Naive thymus-derived CD8-positive, alpha-beta T cell (primary cell): ENCODE measurements around the gene SIGLEC1. TPM values are rescaled to one million over a fixed set of nuclear protein-coding genes. Genes with fewer than 3 reads are reported as not detected.

Experiments
- ATAC-seq, 2 donors: fragments of 150-1000 bp; cut with Tn5 transposase in 1 of 2; sonication (Bioruptor Pico), chemical (Tn5 transposase) in 1 of 2; 1 replicate in 1 of 2; 2 replicates in 1 of 2; pipeline ENCODE4 v1.10.0; 2021; ENCODE audit warnings: mild to moderate bottlenecking in 2 of 2, moderate library complexity in 2 of 2
- POLR2A ChIA-PET: fragments of 350-600 bp; sonication (Branson Sonifier 250); formaldehyde crosslinking; loops from one replicate; lab custom pipeline; 2021; ENCODE audit warnings: antibody characterized with exemption; lab: Charles Lee
- DNase-seq, 10 donors: peaks; one replicate each; pipeline versions ENCODE4 v3.0.0 to v3.0.0-alpha.2; 2020 to 2022
- H3K27ac Mint-ChIP-seq, 10 donors: one replicate each; pipeline ENCODE4 v1.8.0; 2020 to 2022; ENCODE audit warnings: mild to moderate bottlenecking in 10 of 10, mixed read lengths in 10 of 10, moderate library complexity in 4 of 10, inconsistent platforms in 1 of 10
- H3K27me3 Mint-ChIP-seq, 5 donors: one replicate each; pipeline ENCODE4 v1.8.0; 2021 to 2022; ENCODE audit warnings: mixed read lengths in 5 of 5
- H3K36me3 Mint-ChIP-seq, 3 donors: one replicate each; pipeline ENCODE4 v1.8.0; 2020 to 2022; ENCODE audit warnings: mixed read lengths in 3 of 3, mild to moderate bottlenecking in 2 of 3, inconsistent platforms in 1 of 3
- H3K4me1 Mint-ChIP-seq, 4 donors: one replicate each; pipeline ENCODE4 v1.8.0; 2021 to 2022; ENCODE audit warnings: mixed read lengths in 4 of 4
- H3K4me3 Mint-ChIP-seq, 10 donors: one replicate each; pipeline ENCODE4 v1.8.0; 2020 to 2022; ENCODE audit warnings: mild to moderate bottlenecking in 10 of 10, mixed read lengths in 10 of 10, moderate library complexity in 6 of 10, inconsistent platforms in 1 of 10
- H3K9me3 Mint-ChIP-seq, 9 donors: one replicate each; pipeline ENCODE4 v1.8.0; 2020 to 2022; ENCODE audit warnings: mixed read lengths in 9 of 9, mild to moderate bottlenecking in 3 of 9, inconsistent platforms in 1 of 9, moderate library complexity in 1 of 9
- polyA plus RNA-seq, 3 donors: library from polyadenylated mRNA; unstranded; fragments of 300-500 nt; fragmentation: Illumina TruSeq; gene quantifications; one replicate each; pipeline ENCODE4 v1.2.3, GENCODE V29; 2021
- total RNA-seq, 8 experiments: library from RNA in 2 of 8; stranded (reverse) in 2 of 8; gene quantifications; one replicate each; pipeline ENCODE4 v1.2.3 and lab custom pipeline; 2021 to 2026

Gene SIGLEC1
- total and polyA plus RNA-seq, 5 experiments from 2014 or later = 0.22 to 0.62 TPM; not detected in 3

DNA sequence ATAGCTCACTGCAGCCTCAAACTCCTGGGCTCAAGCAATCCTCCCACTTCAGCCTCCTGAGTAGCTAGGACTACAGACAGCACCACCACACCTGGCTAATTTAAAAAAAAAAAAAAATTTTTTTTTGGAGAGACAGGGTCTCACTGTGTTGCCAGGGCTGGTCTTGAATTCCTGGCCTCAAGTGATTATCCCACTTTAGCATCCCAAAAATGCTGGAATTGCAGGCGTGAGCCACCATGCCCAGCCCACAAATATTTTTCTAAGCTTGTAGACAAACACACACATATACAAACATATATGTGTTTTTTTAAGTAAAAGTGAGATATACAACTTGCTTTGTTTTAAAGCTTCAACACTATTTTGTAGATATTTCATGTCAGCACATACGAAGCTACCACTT lies 30.9 kb upstream of the SIGLEC1 start:
- DNase-seq (no peak), ATAC-seq (no peak)
- H3K36me3 Mint-ChIP-seq = no peaks in the 10 kb centered on the region
- H3K4me1 Mint-ChIP-seq = peaks cover 8 to 15% (median 12%) of the 10 kb centered on the region in 4 donors
- peaks cover 0 to 36% (median 4%) of the 10 kb centered on the region in 5 donors for H3K27me3 Mint-ChIP-seq
- POLR2A ChIA-PET = no interaction called here
- H3K9me3 Mint-ChIP-seq = peaks cover 0 to 2% (median 0%) of the 10 kb centered on the region in 9 donors
- peak overlapping the region in 1 of 10 donors; percentile 11 for H3K4me3 Mint-ChIP-seq
- peak overlapping the region in 1 of 10 donors; percentile 26 for H3K27ac Mint-ChIP-seq

- Mint-ChIP-seq H3K4me1 (peaks cover 8 to 15% (median 12%) of the 10 kb centered on the region in 4 donors), H3K4me3 (no peak overlapping the region), H3K9me3 (peaks cover 0 to 2% (median 0%) of the 10 kb centered on the region in 9 donors), H3K27me3 (peaks cover 0 to 28% (median 4%) of the 10 kb centered on the region in 5 donors), H3K27ac (no peak overlapping the region), H3K36me3 (no peaks in the 10 kb centered on the region)
- DNase-seq (no peak), ATAC-seq (no peak)
- POLR2A ChIA-PET = interaction anchor here (0.8 kb wide), 1 partner anchor 499 kb away, joined by 3 read pairs; no protein-coding TSS in a partner anchor
Observed at GRCh38 chr20:3741836-3742458, 29.5 kb upstream of the SIGLEC1 start.

DNA sequence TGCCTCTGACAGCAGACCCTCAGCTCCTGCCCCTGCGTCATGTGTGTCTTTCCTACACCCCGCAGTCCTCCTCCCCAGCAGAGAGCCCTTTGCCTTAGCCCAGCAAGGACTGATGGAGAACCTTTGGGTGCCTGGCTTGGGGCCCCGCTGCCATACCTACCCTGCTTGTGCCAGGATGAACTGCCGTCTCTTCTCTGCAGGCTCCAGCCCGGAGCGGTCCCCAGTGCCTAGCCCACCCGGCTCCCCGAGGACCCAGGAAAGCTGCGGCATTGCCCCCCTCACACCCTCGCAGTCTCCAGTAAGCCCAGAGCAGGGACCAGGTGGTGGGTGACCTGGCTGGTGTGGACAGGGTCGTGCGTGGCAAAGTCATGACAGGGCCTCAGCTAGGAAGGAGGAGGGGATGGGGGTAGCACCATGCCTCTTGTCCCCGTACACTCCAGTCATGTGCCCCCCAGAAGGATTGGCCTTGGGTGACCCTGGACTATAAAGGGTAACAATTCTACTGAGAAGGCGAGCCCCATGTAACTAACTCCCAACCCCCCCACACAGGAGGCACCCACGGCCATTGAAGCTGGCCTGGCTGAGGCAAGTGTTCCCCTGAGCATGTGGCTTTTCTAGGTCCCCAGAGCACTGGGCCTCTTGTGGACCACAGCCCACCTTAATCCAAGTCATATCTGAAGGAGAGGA lies 28.4 kb upstream of the SIGLEC1 start:
- no peak for ATAC-seq
- peaks cover 8 to 15% (median 12%) of the 10 kb centered on the region in 4 donors for H3K4me1 Mint-ChIP-seq
- H3K9me3 Mint-ChIP-seq = peaks cover 0 to 2% (median 0%) of the 10 kb centered on the region in 9 donors
- no peak overlapping the region for H3K4me3 Mint-ChIP-seq
- H3K27me3 Mint-ChIP-seq = peaks cover 0 to 20% (median 4%) of the 10 kb centered on the region in 5 donors
- no peak for DNase-seq
- POLR2A ChIA-PET = interaction anchor here (0.6 to 0.8 kb wide), 2 partner anchors 320 to 500 kb away, joined by 3 to 4 read pairs; no protein-coding TSS in a partner anchor
- H3K36me3 Mint-ChIP-seq = no peaks in the 10 kb centered on the region
- H3K27ac Mint-ChIP-seq = no peak overlapping the region

GRCh38 chr20:3739926-3740451 lies 27.6 kb upstream of the SIGLEC1 start:
- Mint-ChIP-seq H3K9me3 (peaks cover 0 to 2% (median 0%) of the 10 kb centered on the region in 9 donors), H3K27ac (no peak overlapping the region), H3K4me3 (no peak overlapping the region), H3K4me1 (peaks cover 4 to 8% (median 8%) of the 10 kb centered on the region in 4 donors), H3K36me3 (no peaks in the 10 kb centered on the region), H3K27me3 (peaks cover 0 to 14% (median 4%) of the 10 kb centered on the region in 5 donors)
- POLR2A ChIA-PET = interaction anchor here (0.5 kb wide), 1 partner anchor 143 kb away, joined by 4 read pairs; no protein-coding TSS in a partner anchor
- ATAC-seq (no peak), DNase-seq (no peak)

GRCh38 chr20:3739054-3739925 lies 26.9 kb upstream of the SIGLEC1 start:
- Mint-ChIP-seq H3K9me3 (no peaks in the 10 kb centered on the region), H3K36me3 (no peaks in the 10 kb centered on the region), H3K4me1 (peaks cover 0 to 2% (median 1%) of the 10 kb centered on the region in 4 donors), H3K27me3 (peaks cover 0 to 11% (median 4%) of the 10 kb centered on the region in 5 donors), H3K4me3 (no peak overlapping the region), H3K27ac (no peak overlapping the region)
- DNase-seq (no peak), ATAC-seq (no peak)
- POLR2A ChIA-PET = no interaction called here

DNA sequence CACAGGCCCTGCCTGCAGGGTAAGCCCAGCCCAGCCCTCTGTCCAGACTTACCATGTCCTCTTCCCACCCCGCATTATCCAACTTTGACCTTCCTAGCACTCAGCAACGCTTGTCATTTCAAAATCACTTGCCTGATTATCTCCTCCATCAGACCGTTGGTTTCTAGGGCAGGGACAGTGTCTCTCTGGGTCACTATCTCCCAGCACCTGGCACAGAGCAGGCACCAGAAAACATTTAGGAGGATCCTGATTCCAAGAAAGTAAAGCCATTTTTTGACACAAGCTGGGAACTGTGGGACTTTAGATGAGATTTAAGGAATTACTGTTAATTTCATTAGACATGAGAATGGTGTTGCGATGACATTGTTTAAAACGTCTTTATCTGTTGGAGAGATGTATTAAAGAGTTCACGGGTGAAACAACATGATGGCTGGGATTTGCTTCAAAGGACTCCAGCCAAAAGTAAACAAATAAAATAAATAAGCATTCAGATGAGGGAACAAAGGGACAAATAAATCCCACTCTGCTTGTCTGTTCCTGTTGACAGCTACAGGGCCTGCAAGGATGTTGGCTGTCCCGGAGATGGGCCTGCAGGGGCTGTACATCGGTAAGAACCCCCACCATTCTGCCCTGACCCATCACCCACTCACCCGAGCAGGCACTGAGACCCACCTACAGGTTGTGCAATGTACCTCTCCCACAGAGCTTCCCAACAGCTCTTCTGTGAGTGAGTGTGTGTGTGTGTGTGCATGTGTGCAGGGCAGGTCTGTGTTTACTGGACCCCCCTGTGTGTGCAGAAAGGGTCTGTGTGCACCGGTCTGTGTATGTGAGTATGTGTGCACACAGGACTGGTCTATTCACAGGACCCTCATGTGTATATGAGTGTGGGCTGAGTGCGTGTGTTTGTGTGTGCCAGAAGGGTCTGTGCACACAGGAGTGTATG lies 26.0 kb upstream of the SIGLEC1 start:
- Mint-ChIP-seq H3K36me3 (no peaks in the 10 kb centered on the region), H3K27ac (peak overlapping the region in 1 of 10 donors; percentile 15), H3K9me3 (no peaks in the 10 kb centered on the region), H3K4me1 (no peaks in the 10 kb centered on the region), H3K4me3 (no peak overlapping the region), H3K27me3 (peaks cover 3 to 16% (median 7%) of the 10 kb centered on the region in 5 donors)
- no peak for DNase-seq
- POLR2A ChIA-PET = interaction anchor here (0.6 kb wide), 1 partner anchor 47 kb away, joined by 5 read pairs; no protein-coding TSS in a partner anchor
- ATAC-seq = no peak

DNA sequence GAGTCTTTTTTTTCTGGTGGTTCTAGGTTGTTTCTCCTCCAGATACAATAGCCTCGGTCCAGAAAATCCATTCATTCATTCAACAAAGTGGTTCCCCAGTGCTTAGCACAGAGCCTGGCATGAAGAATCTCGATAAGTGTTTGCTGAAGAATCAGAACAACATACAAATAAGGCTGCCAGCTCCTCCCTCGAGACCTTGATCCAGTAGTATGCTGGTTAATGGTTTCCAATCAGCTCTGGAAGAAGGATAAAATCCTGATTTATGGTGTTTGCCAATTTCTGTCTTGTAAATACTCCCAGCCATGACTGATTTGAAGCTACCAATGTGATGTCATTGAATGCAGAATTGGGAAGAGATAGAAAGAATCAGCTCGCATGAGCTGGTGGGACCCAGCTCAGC lies 23.4 kb upstream of the SIGLEC1 start:
- H3K36me3 Mint-ChIP-seq = no peaks in the 10 kb centered on the region
- DNase-seq = no peak
- no peak for ATAC-seq
- H3K9me3 Mint-ChIP-seq = no peaks in the 10 kb centered on the region
- no peak overlapping the region for H3K27ac Mint-ChIP-seq
- peaks cover 7 to 36% (median 21%) of the 10 kb centered on the region in 5 donors for H3K27me3 Mint-ChIP-seq
- POLR2A ChIA-PET = interaction anchor here (0.7 kb wide), 1 partner anchor 111 kb away, joined by 4 read pairs; no protein-coding TSS in a partner anchor
- no peak overlapping the region for H3K4me3 Mint-ChIP-seq
- peaks cover 0 to 3% (median 2%) of the 10 kb centered on the region in 4 donors for H3K4me1 Mint-ChIP-seq

- Mint-ChIP-seq H3K9me3 (no peaks in the 10 kb centered on the region), H3K36me3 (no peaks in the 10 kb centered on the region), H3K27me3 (peaks cover 12 to 44% (median 29%) of the 10 kb centered on the region in 5 donors), H3K4me1 (peaks cover 0 to 3% (median 2%) of the 10 kb centered on the region in 4 donors), H3K4me3 (no peak overlapping the region), H3K27ac (no peak overlapping the region)
- POLR2A ChIA-PET = no interaction called here
- DNase-seq = no peak
- ATAC-seq = no peak
Observed at GRCh38 chr20:3734111-3734843, 21.9 kb upstream of the SIGLEC1 start.

DNA sequence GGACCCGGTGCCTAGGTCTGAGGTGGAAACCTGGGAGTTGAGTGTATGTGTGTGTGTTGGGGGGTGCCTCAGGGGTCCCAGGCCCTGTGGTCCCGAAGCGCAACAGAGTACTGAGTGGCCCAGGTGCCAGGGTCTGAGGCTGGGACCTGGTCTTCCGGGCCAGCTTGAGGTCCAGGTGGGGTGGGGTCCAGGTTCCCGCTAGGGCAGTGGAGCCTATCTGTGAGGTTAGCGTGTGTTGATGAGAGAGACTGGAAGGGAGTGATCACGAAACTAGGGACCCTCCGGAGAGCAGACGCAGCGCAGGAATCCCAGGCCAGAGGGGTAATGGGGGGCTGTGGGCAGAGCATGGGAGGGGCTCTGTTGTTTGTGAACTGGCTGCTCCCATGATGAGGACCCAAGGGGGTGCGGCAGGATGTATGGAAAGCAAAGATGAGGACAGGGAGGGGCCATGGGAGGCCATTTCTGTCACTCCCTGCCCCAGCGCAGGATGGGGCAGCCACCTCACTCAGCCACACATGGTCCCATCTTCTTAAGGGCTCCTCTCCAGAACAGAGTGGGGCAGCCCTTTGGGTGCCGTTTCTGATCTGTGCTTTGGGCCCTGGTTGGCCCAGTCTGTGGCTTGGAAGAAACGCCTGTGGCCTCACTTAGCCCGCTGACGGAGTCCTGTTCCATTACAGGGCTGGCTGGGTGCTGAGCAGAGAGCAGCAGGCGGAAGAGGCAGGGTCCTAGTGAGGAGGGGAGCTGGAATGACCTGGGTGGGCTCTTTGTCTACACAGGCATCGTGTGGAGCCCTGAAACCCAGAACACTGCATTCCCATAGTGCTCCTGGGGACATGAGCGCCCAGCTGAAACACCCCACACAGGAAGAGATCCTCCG lies 21.0 kb upstream of the SIGLEC1 start:
- DNase-seq = no peak
- H3K36me3 Mint-ChIP-seq = no peaks in the 10 kb centered on the region
- H3K4me3 Mint-ChIP-seq = no peak overlapping the region
- peaks cover 13 to 46% (median 31%) of the 10 kb centered on the region in 5 donors for H3K27me3 Mint-ChIP-seq
- peaks cover 0 to 3% (median 3%) of the 10 kb centered on the region in 4 donors for H3K4me1 Mint-ChIP-seq
- no peak for ATAC-seq
- POLR2A ChIA-PET = no interaction called here
- H3K27ac Mint-ChIP-seq = no peak overlapping the region
- no peaks in the 10 kb centered on the region for H3K9me3 Mint-ChIP-seq
